HepG2 (cell line): ENCODE measurements around the gene ADAMTS4. TPM values are rescaled to one million over a fixed set of nuclear protein-coding genes. Genes with fewer than 3 reads are reported as not detected.

Experiments used
- ARID5B ChIP-seq: IDR thresholded peaks from 2 replicates; pipeline ENCODE4 v1.4.0; 2020; ENCODE audit warnings: mild to moderate bottlenecking, missing genetic modification reagents
- ATF7-NPFF ChIP-seq: sonication (generic); formaldehyde crosslinking; IDR thresholded peaks from 2 replicates; pipeline ENCODE4 v1.8.1; 2023; ENCODE audit warnings: mild to moderate bottlenecking, low read depth, missing genetic modification reagents, moderate library complexity
- CHCHD3 ChIP-seq: sonication (generic); formaldehyde crosslinking; IDR thresholded peaks from 2 replicates; pipeline ENCODE4 v1.8.0; 2022; ENCODE audit warnings: mild to moderate bottlenecking, missing genetic modification reagents, moderate library complexity
- GLI4 ChIP-seq: sonication (generic); formaldehyde crosslinking; IDR thresholded peaks from 2 replicates; pipeline ENCODE4 v1.5.1; 2020; ENCODE audit warnings: missing genetic modification reagents, mild to moderate bottlenecking, moderate library complexity, borderline replicate concordance
- MNT ChIP-seq: fragments of 450-650 bp; IDR thresholded peaks from 2 replicates; pipeline ENCODE4 v1.6.1; 2016
- PCBP1 ChIP-seq: fragments of 200-400 bp; formaldehyde crosslinking; IDR thresholded peaks from 2 replicates; pipeline ENCODE4 v1.6.1; 2017; ENCODE audit warnings: mild to moderate bottlenecking, low read depth, low read length, borderline replicate concordance
- PHF8 ChIP-seq: sonication (generic); formaldehyde crosslinking; IDR thresholded peaks from 2 replicates; pipeline ENCODE4 v1.5.0; 2020; ENCODE audit warnings: missing genetic modification reagents
- TEAD3 ChIP-seq: optimal IDR thresholded peaks from 2 replicates; pipeline ENCODE3; 2016; ENCODE audit warnings: borderline replicate concordance
- ZFP36 ChIP-seq: fragments of 150-350 bp; IDR thresholded peaks from 2 replicates; pipeline ENCODE4 v1.6.1; 2018; ENCODE audit warnings: borderline replicate concordance, low read length, low read depth; ENCODE audit not compliant: partially characterized antibody
- ZNF318 ChIP-seq: sonication (generic); formaldehyde crosslinking; IDR thresholded peaks from 2 replicates; pipeline ENCODE4 v1.4.0; 2020; ENCODE audit warnings: mild to moderate bottlenecking, missing genetic modification reagents
- ZNF382 ChIP-seq: sonication (generic); formaldehyde crosslinking; IDR thresholded peaks from 2 replicates; pipeline ENCODE4 v1.5.0; 2020; ENCODE audit warnings: missing genetic modification reagents, mild to moderate bottlenecking, borderline replicate concordance
- ZNF83 ChIP-seq: sonication (generic); formaldehyde crosslinking; IDR thresholded peaks from 2 replicates; pipeline ENCODE4 v1.4.0; 2020; ENCODE audit warnings: missing genetic modification reagents, mild to moderate bottlenecking, borderline replicate concordance
- polyA plus RNA-seq, 8 experiments: library from polyadenylated mRNA; depleted of rRNA in 3 of 8; stranded (reverse) in 7 of 8; unstranded in 1 of 8; fragments of >200 nt; fragmentation: Illumina TruSeq in 4 of 8; extraction: Trizol in 4 of 8; gene quantifications; 2 replicates each; pipeline versions ENCODE4 v1.2.1 to v1.2.3, GENCODE V29; 2011 to 2016; ENCODE audit warnings: low read depth in 4 of 8, missing spikeins in 1 of 8, mixed read lengths in 1 of 8; ENCODE audit not compliant: insufficient read depth in 1 of 8
- total RNA-seq, 5 experiments: library from RNA; depleted of rRNA; stranded (reverse); fragments of >200 nt; fragmentation: Illumina TruSeq; extraction: Trizol; gene quantifications; 2 replicates each; pipeline ENCODE4 v1.2.3, GENCODE V29; 2016; ENCODE audit warnings: low read depth in 1 of 5

ADAMTS4 gene
- total and polyA plus RNA-seq, 2 of the 13 experiments (the other 11 are each of a cell fraction or from before 2014, with no cell fraction given): 0.51 to 1.7 TPM

- TF ChIP-seq ARID5B (CRISPR knock-in tag): peak; percentile 82
- 0 out of 2 replicates have a peak, but pooled peaks have one; percentile 23 for TF ChIP-seq PCBP1
- TF ChIP-seq MNT: no peak
- TF ChIP-seq PHF8: no peak; the same call in 1 of the 2 replicates
- no peak for TF ChIP-seq ZNF382 (CRISPR knock-in tag)
- TF ChIP-seq GLI4: no peak
- no peak for TF ChIP-seq TEAD3 (CRISPR knock-in tag)
- TF ChIP-seq CHCHD3: no peak
- no peak for TF ChIP-seq ZNF318
- no peak; the same call in 1 of the 2 replicates for TF ChIP-seq ATF7-NPFF (CRISPR knock-in tag)
- no peak for TF ChIP-seq ZNF83 (CRISPR knock-in tag)
- TF ChIP-seq ZFP36: no peak
Observed at GRCh38 chr1:161223805-161224694, 25.2 kb upstream of the ADAMTS4 start (continued).
